ENCODE data around the gene PRICKLE1.
A peak's percentile ranks its signal among the peaks of the same experiment; 100 is the strongest.

The PRICKLE1 gene

DNA sequence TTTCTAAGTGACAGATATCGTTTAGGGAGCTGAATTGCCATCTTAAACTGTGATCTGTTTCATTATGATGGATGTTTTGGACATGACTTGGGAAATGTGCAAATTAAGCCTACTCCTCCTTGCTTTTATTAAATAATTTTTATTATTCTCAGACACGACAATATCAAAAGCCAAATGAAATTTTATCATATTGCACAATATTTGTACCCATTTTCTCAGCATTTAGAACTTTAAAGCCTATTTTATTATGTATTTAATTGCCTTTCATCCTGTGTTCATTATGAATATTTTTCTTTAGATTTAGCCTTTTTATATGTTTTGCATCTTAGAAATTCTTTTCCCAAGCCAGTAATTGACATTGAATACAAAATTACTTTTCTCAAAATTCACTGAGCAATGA is 160.7 kb downstream of the PRICKLE1 start:
- no peak overlapping the region for H3K4me3 ChIP-seq (ENCODE audit: low read length)
- DNase-seq (ENCODE audit: low read depth), result no peak
- TF ChIP-seq CTCF (conservative IDR thresholded peaks at IDR 0.05; ENCODE audit: low read length), result no peak

DNA sequence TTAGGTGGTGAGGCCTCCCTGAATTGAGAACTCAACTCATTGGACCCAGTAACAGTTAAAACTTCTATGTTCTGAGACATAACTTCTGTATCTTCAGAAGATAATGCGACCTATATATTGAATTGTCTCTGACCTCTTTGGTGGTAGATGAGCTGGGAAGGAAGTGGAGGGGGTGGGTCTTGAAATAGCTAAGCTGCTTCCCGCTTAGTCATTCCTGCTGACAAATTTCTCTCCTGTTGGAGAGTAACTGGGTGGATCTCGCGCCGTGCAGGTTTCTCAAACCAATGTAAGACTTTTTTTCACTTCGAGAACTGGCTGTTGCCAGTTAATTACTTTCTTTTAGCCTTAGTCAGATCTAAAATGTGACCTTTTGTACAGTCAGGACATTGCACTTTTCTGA is 162.8 kb downstream of the PRICKLE1 start:
- H3K4me3 ChIP-seq (ENCODE audit: low read length), result no peak overlapping the region
- TF ChIP-seq CTCF (conservative IDR thresholded peaks at IDR 0.05; ENCODE audit: low read length), result no peak
- DNase-seq (ENCODE audit: low read depth), result peak; percentile 27

- no peak overlapping the region for H3K4me3 ChIP-seq (ENCODE audit: low read length)
- no peak for TF ChIP-seq CTCF (conservative IDR thresholded peaks at IDR 0.05; ENCODE audit: low read length)
- DNase-seq (ENCODE audit: low read depth), result no peak
These were observed 166.8 kb downstream of the PRICKLE1 start for GRCh38 chr12:42422785-42423184.

- H3K4me3 ChIP-seq (ENCODE audit: low read length), result no peak overlapping the region
- no peak for TF ChIP-seq CTCF (conservative IDR thresholded peaks at IDR 0.05; ENCODE audit: low read length)
- DNase-seq (ENCODE audit: low read depth), result peak; percentile 6
These were observed 167.4 kb downstream of the PRICKLE1 start for GRCh38 chr12:42421844-42422779.

DNA sequence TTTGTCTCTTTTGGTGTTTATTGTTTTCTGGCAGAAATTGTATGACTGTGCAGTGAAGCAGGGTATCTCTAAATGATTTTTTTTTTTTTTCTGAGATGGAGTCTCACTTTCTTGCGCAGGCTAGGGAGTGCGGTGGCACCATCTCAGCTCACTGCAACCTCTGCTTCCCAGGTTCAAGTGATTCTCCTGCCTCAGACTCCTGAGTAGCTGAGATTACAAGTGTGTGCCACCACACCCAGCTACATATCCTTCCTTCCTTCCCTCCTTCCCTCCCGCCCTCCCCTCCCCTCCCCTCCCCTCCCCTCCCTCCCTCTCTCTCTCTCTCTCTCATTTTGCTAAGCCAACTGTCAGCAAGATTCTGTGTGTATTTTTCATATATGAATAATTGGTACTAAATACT is 169.2 kb downstream of the PRICKLE1 start:
- TF ChIP-seq CTCF (conservative IDR thresholded peaks at IDR 0.05; ENCODE audit: low read length), result no peak
- no peak for DNase-seq (ENCODE audit: low read depth)
- no peak overlapping the region for H3K4me3 ChIP-seq (ENCODE audit: low read length)

- DNase-seq (ENCODE audit: low read depth), result no peak
- no peak overlapping the region for H3K4me3 ChIP-seq (ENCODE audit: low read length)
- TF ChIP-seq CTCF (conservative IDR thresholded peaks at IDR 0.05; ENCODE audit: low read length), result no peak
These were observed 179.2 kb downstream of the PRICKLE1 start for GRCh38 chr12:42410340-42410739.

DNA sequence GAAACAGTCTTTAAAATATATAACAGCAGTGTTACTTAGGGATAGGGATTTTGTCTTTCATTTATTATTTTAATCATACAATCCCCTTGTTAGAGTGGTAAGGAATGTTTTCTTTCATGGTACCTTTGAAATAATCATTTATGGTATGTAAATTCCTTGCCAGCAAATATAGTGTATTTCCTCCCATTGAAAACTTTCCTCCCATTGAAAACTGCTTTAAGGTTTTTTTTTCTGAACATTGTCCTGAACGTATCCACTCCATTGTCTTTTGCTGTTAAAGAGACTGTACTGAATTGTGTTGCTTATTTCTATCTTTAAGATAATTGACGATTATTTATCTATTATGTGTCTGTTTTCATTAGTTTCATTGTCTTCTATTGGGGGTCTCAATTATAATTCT is 180.1 kb downstream of the PRICKLE1 start:
- DNase-seq (ENCODE audit: low read depth), result no peak
- no peak for TF ChIP-seq CTCF (conservative IDR thresholded peaks at IDR 0.05; ENCODE audit: low read length)
- H3K4me3 ChIP-seq (ENCODE audit: low read length), result no peak overlapping the region
